ENCODE data around the gene SLC49A3. TPM values are rescaled to one million over a fixed set of nuclear protein-coding genes. Genes with fewer than 3 reads are reported as not detected.

Gene SLC49A3
- total and polyA plus RNA-seq, 10 donors, result 5.6 to 28.8 (median 17.0) TPM

- Histone ChIP-seq H3K27ac (peak overlapping the region in 4 of 8 donors; percentile 42 to 69 (median 62)), H3K9me3 (no peaks in the 10 kb centered on the region), H3K27me3 (replicated peaks in 1 of 7) (no peaks in the 10 kb centered on the region), H3K4me1 (peaks cover 2 to 89% (median 35%) of the 10 kb centered on the region in 6 donors), H3K36me3 (peaks cover 0 to 47% (median 4%) of the 10 kb centered on the region in 6 donors), H3K4me3 (no peak overlapping the region)
- DNase-seq, result no peak
- intact Hi-C loops (cut with DNase I; ENCODE audit: low total_unique reads), result no loop called here
- 93 to 95% (median 95%) methylated on average over 42 to 47 of the region's 47 CpGs for WGBS, 5 donors
- TF ChIP-seq POLR2AphosphoS5 (IDR thresholded peaks at IDR 0.05) (no peak), POLR2A (IDR thresholded peaks at IDR 0.05) (no peak)
- TF ChIP-seq, protein P1, sequence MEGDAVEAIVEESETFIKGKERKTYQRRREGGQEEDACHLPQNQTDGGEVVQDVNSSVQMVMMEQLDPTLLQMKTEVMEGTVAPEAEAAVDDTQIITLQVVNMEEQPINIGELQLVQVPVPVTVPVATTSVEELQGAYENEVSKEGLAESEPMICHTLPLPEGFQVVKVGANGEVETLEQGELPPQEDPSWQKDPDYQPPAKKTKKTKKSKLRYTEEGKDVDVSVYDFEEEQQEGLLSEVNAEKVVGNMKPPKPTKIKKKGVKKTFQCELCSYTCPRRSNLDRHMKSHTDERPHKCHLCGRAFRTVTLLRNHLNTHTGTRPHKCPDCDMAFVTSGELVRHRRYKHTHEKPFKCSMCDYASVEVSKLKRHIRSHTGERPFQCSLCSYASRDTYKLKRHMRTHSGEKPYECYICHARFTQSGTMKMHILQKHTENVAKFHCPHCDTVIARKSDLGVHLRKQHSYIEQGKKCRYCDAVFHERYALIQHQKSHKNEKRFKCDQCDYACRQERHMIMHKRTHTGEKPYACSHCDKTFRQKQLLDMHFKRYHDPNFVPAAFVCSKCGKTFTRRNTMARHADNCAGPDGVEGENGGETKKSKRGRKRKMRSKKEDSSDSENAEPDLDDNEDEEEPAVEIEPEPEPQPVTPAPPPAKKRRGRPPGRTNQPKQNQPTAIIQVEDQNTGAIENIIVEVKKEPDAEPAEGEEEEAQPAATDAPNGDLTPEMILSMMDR (IDR thresholded peaks at IDR 0.05 in 8 of 11, conservative IDR thresholded peaks at IDR 0.05 in 3 of 11), result no peak
These were observed 33.3 kb upstream of the SLC49A3 start for GRCh38 chr4:722169-722725.

- Histone ChIP-seq H3K36me3 (peaks cover 0 to 47% (median 4%) of the 10 kb centered on the region in 6 donors), H3K4me3 (peak overlapping the region in 1 of 8 donors; percentile 21), H3K9me3 (no peaks in the 10 kb centered on the region), H3K27ac (peak overlapping the region in 7 of 8 donors; percentile 1 to 69 (median 50)), H3K4me1 (peaks cover 2 to 83% (median 33%) of the 10 kb centered on the region in 6 donors), H3K27me3 (replicated peaks in 1 of 7) (no peaks in the 10 kb centered on the region)
- 65 to 79% (median 71%) methylated on average over 31 of the region's 31 CpGs for WGBS, 5 donors
- intact Hi-C loops (cut with DNase I; ENCODE audit: low total_unique reads), result no loop called here
- no peak for TF ChIP-seq POLR2A (IDR thresholded peaks at IDR 0.05)
- TF ChIP-seq, protein P1 (IDR thresholded peaks at IDR 0.05 in 8 of 11, conservative IDR thresholded peaks at IDR 0.05 in 3 of 11), result no peak
- peak; percentile 49 to 76 (median 69) for TF ChIP-seq POLR2AphosphoS5 (IDR thresholded peaks at IDR 0.05)
- peak; percentile 80 for DNase-seq
These were observed 32.6 kb upstream of the SLC49A3 start for GRCh38 chr4:721261-722168.

DNA sequence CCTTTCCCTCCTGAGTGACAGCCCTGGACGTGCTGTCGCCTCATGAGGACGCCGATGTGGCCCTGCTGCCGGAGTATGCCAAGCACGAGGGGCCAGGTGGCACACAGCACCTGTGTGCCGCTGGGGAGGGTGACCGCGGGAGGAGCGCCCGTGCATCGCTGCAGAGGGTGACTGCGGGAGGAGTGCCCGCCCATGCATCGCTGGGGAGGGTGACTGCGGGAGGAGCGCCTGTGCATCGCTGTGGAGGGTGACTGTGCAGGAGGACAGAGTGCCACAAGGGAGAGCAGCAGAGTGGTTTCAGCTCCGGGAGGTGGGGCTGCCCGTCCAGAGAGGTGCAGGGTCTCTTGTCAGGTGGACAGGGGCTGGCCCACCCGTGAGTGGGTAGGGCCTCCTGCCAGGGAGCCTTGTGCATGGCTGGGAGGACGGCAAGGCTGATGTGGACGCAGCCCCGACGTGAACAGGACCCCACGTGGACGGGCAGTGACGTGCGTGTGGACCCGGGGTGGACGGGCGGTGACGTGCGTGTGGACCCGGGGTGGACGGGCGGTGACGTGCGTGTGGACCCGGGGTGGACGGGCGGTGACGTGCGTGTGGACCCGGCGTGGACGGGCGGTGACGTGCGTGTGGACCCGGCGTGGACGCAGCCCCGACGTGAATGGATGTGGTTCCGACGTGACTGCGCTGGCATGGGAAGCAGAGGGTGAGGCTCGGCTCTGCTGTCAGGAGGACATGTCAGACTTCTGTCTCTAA lies 31.3 kb upstream of the SLC49A3 start:
- H3K9me3 ChIP-seq, result no peaks in the 10 kb centered on the region
- peak overlapping the region in 5 of 8 donors; percentile 1 to 69 (median 59) for H3K27ac ChIP-seq
- intact Hi-C loops (cut with DNase I; ENCODE audit: low total_unique reads), result no loop called here
- TF ChIP-seq, protein P1 (IDR thresholded peaks at IDR 0.05 in 8 of 11, conservative IDR thresholded peaks at IDR 0.05 in 3 of 11), result no peak
- TF ChIP-seq POLR2A (IDR thresholded peaks at IDR 0.05), result no peak
- peak in 1 of 3 donors; percentile 22 for TF ChIP-seq POLR2AphosphoS5 (IDR thresholded peaks at IDR 0.05)
- WGBS, 5 donors, result 94 to 97% (median 95%) methylated on average over 56 to 59 of the region's 59 CpGs
- DNase-seq, result no peak
- peaks cover 2 to 71% (median 25%) of the 10 kb centered on the region in 6 donors for H3K4me1 ChIP-seq
- H3K27me3 ChIP-seq (replicated peaks in 1 of 7), result no peaks in the 10 kb centered on the region
- no peak overlapping the region for H3K4me3 ChIP-seq
- H3K36me3 ChIP-seq, result peaks cover 0 to 47% (median 4%) of the 10 kb centered on the region in 6 donors
